HL-60 (cell line): ENCODE measurements around the gene CACYBP.

Experiments
- CTCF ChIP-seq: IDR thresholded peaks from one replicate; pipeline ENCODE4 v1.5.1; 2011; ENCODE audit warnings: low read length, control low read depth, inconsistent platforms; ENCODE audit not compliant: insufficient read depth
- REST ChIP-seq: IDR thresholded peaks from 2 replicates; pipeline ENCODE4 v1.6.1; 2012; ENCODE audit warnings: low read depth; ENCODE audit not compliant: insufficient replicate concordance

GRCh38 chr1:174995121-174995520 is 4.6 kb upstream of the CACYBP start:
- TF ChIP-seq CTCF (no peak), REST (no peak)
